ENCODE measurements around the gene RABL6.
"Not testable (repeated sequence)": the region's sequence is repeated elsewhere in the genome, so short reads cannot be mapped to it uniquely, and the experiment has no call there.

Gene RABL6

GRCh38 chr9:136799079-136799853 is 8.5 kb upstream of the RABL6 start:
- H3K27me3 ChIP-seq (ENCODE audit: control insufficient read depth, insufficient read depth, low read length) = peaks cover 21% of the 10 kb centered on the region
- H3K4me3 ChIP-seq (ENCODE audit: low read depth, low read length) = peak overlapping the region; percentile 76
- peaks cover 32% of the 10 kb centered on the region for H3K4me1 ChIP-seq (ENCODE audit: control insufficient read depth, insufficient read depth, low read length)
- no peak overlapping the region for H3K27ac ChIP-seq (ENCODE audit: low read depth, low read length)
- no peaks in the 10 kb centered on the region for H3K9me3 ChIP-seq (ENCODE audit: control insufficient read depth, insufficient read depth, low read depth, low read length)
- H3K9ac ChIP-seq (ENCODE audit: low read length) = peak overlapping the region; percentile 11
- H3K36me3 ChIP-seq (ENCODE audit: control insufficient read depth, insufficient read depth, low read length) = peaks cover 4% of the 10 kb centered on the region; the same call in 1 of the 2 replicates

GRCh38 chr9:136799854-136800657 is 7.7 kb upstream of the RABL6 start:
- no peak overlapping the region for H3K27ac ChIP-seq (ENCODE audit: low read depth, low read length)
- H3K4me3 ChIP-seq (ENCODE audit: low read depth, low read length) = peak overlapping the region; percentile 76
- H3K9ac ChIP-seq (ENCODE audit: low read length) = no peak overlapping the region
- no peaks in the 10 kb centered on the region for H3K9me3 ChIP-seq (ENCODE audit: control insufficient read depth, insufficient read depth, low read depth, low read length)
- peaks cover 30% of the 10 kb centered on the region for H3K4me1 ChIP-seq (ENCODE audit: control insufficient read depth, insufficient read depth, low read length)
- peaks cover 21% of the 10 kb centered on the region for H3K27me3 ChIP-seq (ENCODE audit: control insufficient read depth, insufficient read depth, low read length)
- H3K36me3 ChIP-seq (ENCODE audit: control insufficient read depth, insufficient read depth, low read length) = peaks cover 4% of the 10 kb centered on the region; the same call in 1 of the 2 replicates

GRCh38 chr9:136802321-136802720 is 5.4 kb upstream of the RABL6 start:
- Histone ChIP-seq H3K9me3 (ENCODE audit: control insufficient read depth, insufficient read depth, low read depth, low read length) (no peaks in the 10 kb centered on the region), H3K9ac (ENCODE audit: low read length) (no peak overlapping the region), H3K27me3 (ENCODE audit: control insufficient read depth, insufficient read depth, low read length) (peaks cover 21% of the 10 kb centered on the region), H3K4me3 (ENCODE audit: low read depth, low read length) (no peak overlapping the region), H3K4me1 (ENCODE audit: control insufficient read depth, insufficient read depth, low read length) (peaks cover 20% of the 10 kb centered on the region), H3K36me3 (ENCODE audit: control insufficient read depth, insufficient read depth, low read length) (peaks cover 16% of the 10 kb centered on the region), H3K27ac (ENCODE audit: low read depth, low read length) (no peak overlapping the region)

GRCh38 chr9:136803009-136803550 is 4.7 kb upstream of the RABL6 start:
- H3K9ac ChIP-seq (ENCODE audit: low read length); H3K4me3 ChIP-seq (ENCODE audit: low read depth, low read length); H3K27ac ChIP-seq (ENCODE audit: low read depth, low read length); H3K9me3 ChIP-seq (ENCODE audit: control insufficient read depth, insufficient read depth, low read depth, low read length): not testable (repeated sequence)
- Histone ChIP-seq H3K27me3 (ENCODE audit: control insufficient read depth, insufficient read depth, low read length) (peaks cover 21% of the 10 kb centered on the region), H3K36me3 (ENCODE audit: control insufficient read depth, insufficient read depth, low read length) (peaks cover 16% of the 10 kb centered on the region), H3K4me1 (ENCODE audit: control insufficient read depth, insufficient read depth, low read length) (peaks cover 20% of the 10 kb centered on the region)

GRCh38 chr9:136803551-136804508 is 3.9 kb upstream of the RABL6 start:
- no peak overlapping the region for H3K27ac ChIP-seq (ENCODE audit: low read depth, low read length)
- peaks cover 20% of the 10 kb centered on the region for H3K4me1 ChIP-seq (ENCODE audit: control insufficient read depth, insufficient read depth, low read length)
- H3K36me3 ChIP-seq (ENCODE audit: control insufficient read depth, insufficient read depth, low read length) = peaks cover 16% of the 10 kb centered on the region
- H3K9ac ChIP-seq (ENCODE audit: low read length) = no peak overlapping the region
- H3K4me3 ChIP-seq (ENCODE audit: low read depth, low read length) = no peak overlapping the region
- peaks cover 16% of the 10 kb centered on the region for H3K27me3 ChIP-seq (ENCODE audit: control insufficient read depth, insufficient read depth, low read length)
- no peaks in the 10 kb centered on the region for H3K9me3 ChIP-seq (ENCODE audit: control insufficient read depth, insufficient read depth, low read depth, low read length)

GRCh38 chr9:136804509-136805206 is 3.1 kb upstream of the RABL6 start:
- peaks cover 18% of the 10 kb centered on the region for H3K36me3 ChIP-seq (ENCODE audit: control insufficient read depth, insufficient read depth, low read length)

GRCh38 chr9:136805207-136805740 is 2.5 kb upstream of the RABL6 start:
- H3K4me1 ChIP-seq (ENCODE audit: control insufficient read depth, insufficient read depth, low read length) = peaks cover 26% of the 10 kb centered on the region
- 0 out of 2 replicates have a peak, but pooled peaks cover 5% of the 10 kb centered on the region for H3K27me3 ChIP-seq (ENCODE audit: control insufficient read depth, insufficient read depth, low read length)
- peaks cover 24% of the 10 kb centered on the region for H3K36me3 ChIP-seq (ENCODE audit: control insufficient read depth, insufficient read depth, low read length)
- no peaks in the 10 kb centered on the region for H3K9me3 ChIP-seq (ENCODE audit: control insufficient read depth, insufficient read depth, low read depth, low read length)
- no peak overlapping the region for H3K4me3 ChIP-seq (ENCODE audit: low read depth, low read length)
- no peak overlapping the region for H3K27ac ChIP-seq (ENCODE audit: low read depth, low read length)
- H3K9ac ChIP-seq (ENCODE audit: low read length) = no peak overlapping the region

More at GRCh38 chr9:136804509-136805206, 3.1 kb upstream of the RABL6 start:
- H3K9ac ChIP-seq (ENCODE audit: low read length) = no peak overlapping the region
- peaks cover 8% of the 10 kb centered on the region for H3K27me3 ChIP-seq (ENCODE audit: control insufficient read depth, insufficient read depth, low read length)
- H3K4me3 ChIP-seq (ENCODE audit: low read depth, low read length) = no peak overlapping the region
- H3K9me3 ChIP-seq (ENCODE audit: control insufficient read depth, insufficient read depth, low read depth, low read length) = no peaks in the 10 kb centered on the region
- H3K27ac ChIP-seq (ENCODE audit: low read depth, low read length) = no peak overlapping the region
- H3K4me1 ChIP-seq (ENCODE audit: control insufficient read depth, insufficient read depth, low read length) = peaks cover 23% of the 10 kb centered on the region

- Histone ChIP-seq H3K9ac (ENCODE audit: low read length) (no peak overlapping the region), H3K4me3 (ENCODE audit: low read depth, low read length) (no peak overlapping the region), H3K36me3 (ENCODE audit: control insufficient read depth, insufficient read depth, low read length) (peaks cover 25% of the 10 kb centered on the region), H3K27me3 (ENCODE audit: control insufficient read depth, insufficient read depth, low read length) (0 out of 2 replicates have a peak, but pooled peaks cover 5% of the 10 kb centered on the region), H3K9me3 (ENCODE audit: control insufficient read depth, insufficient read depth, low read depth, low read length) (no peaks in the 10 kb centered on the region), H3K4me1 (ENCODE audit: control insufficient read depth, insufficient read depth, low read length) (peaks cover 21% of the 10 kb centered on the region; the same call in 1 of the 2 replicates), H3K27ac (ENCODE audit: low read depth, low read length) (no peak overlapping the region)
Observed at GRCh38 chr9:136806067-136806466, 1.7 kb upstream of the RABL6 start.

- Histone ChIP-seq H3K27ac (ENCODE audit: low read depth, low read length) (peak overlapping the region; percentile 84; the same call in 1 of the 2 replicates), H3K4me1 (ENCODE audit: control insufficient read depth, insufficient read depth, low read length) (peaks cover 21% of the 10 kb centered on the region; the same call in 1 of the 2 replicates), H3K36me3 (ENCODE audit: control insufficient read depth, insufficient read depth, low read length) (peaks cover 26% of the 10 kb centered on the region), H3K9ac (ENCODE audit: low read length) (peak overlapping the region; percentile 93), H3K4me3 (ENCODE audit: low read depth, low read length) (peak overlapping the region; percentile 90), H3K9me3 (ENCODE audit: control insufficient read depth, insufficient read depth, low read depth, low read length) (no peaks in the 10 kb centered on the region), H3K27me3 (ENCODE audit: control insufficient read depth, insufficient read depth, low read length) (0 out of 2 replicates have a peak, but pooled peaks cover 5% of the 10 kb centered on the region)
Observed at GRCh38 chr9:136806631-136807201, 1.0 kb upstream of the RABL6 start.
